GM21390 (cell line): ENCODE data around the gene APBA2.
"Not testable (repeated sequence)": the region's sequence is repeated elsewhere in the genome, so short reads cannot be mapped to it uniquely, and the experiment has no call there.

ENCODE experiments used
- ATAC-seq: cut with Tn5 transposase; IDR thresholded peaks from one replicate; pipeline ENCODE4 v1.9.1; 2021; ENCODE audit not compliant: unreplicated experiment

Gene APBA2

GRCh38 chr15:28885630-28886430 lies at the start of gene APBA2:
APBA2 (plus strand) TSS chr15:28885974; CDS start chr15:29053885, 167,911 bp downstream.
- ATAC-seq: no peak

- not testable (repeated sequence) for ATAC-seq
Observed at GRCh38 chr15:28840285-28840684, 45.5 kb upstream of the APBA2 start.

- not testable (repeated sequence) for ATAC-seq
Observed at GRCh38 chr15:28842210-28842609, 43.6 kb upstream of the APBA2 start.

- not testable (repeated sequence) for ATAC-seq
Observed at GRCh38 chr15:28843520-28843919, 42.3 kb upstream of the APBA2 start.

- not testable (repeated sequence) for ATAC-seq
Observed at GRCh38 chr15:28844147-28844546, 41.6 kb upstream of the APBA2 start.

GRCh38 chr15:28847247-28847646 lies 38.5 kb upstream of the APBA2 start:
- not testable (repeated sequence) for ATAC-seq

- not testable (repeated sequence) for ATAC-seq
Observed at GRCh38 chr15:28847959-28848358, 37.8 kb upstream of the APBA2 start.

GRCh38 chr15:28848521-28848920 lies 37.3 kb upstream of the APBA2 start, which contains the start of gene GOLGA6L7:
GOLGA6L7 (minus strand) TSS chr15:28848644; CDS start chr15:28848549, 95 bp downstream.
- ATAC-seq: not testable (repeated sequence)

GRCh38 chr15:28849271-28849670 lies 36.5 kb upstream of the APBA2 start:
- not testable (repeated sequence) for ATAC-seq

GRCh38 chr15:28849766-28850165 lies 36.0 kb upstream of the APBA2 start:
- ATAC-seq: not testable (repeated sequence)

GRCh38 chr15:28853654-28854053 lies 32.1 kb upstream of the APBA2 start:
- not testable (repeated sequence) for ATAC-seq

- not testable (repeated sequence) for ATAC-seq
Observed at GRCh38 chr15:28854578-28854977, 31.2 kb upstream of the APBA2 start.

- ATAC-seq: no peak
Observed at GRCh38 chr15:28861031-28861534, 24.7 kb upstream of the APBA2 start.

GRCh38 chr15:28861589-28862293 lies 24.0 kb upstream of the APBA2 start:
- not testable (repeated sequence) for ATAC-seq

GRCh38 chr15:28868744-28869345 lies 16.9 kb upstream of the APBA2 start:
- ATAC-seq: no peak

GRCh38 chr15:28871168-28871567 lies 14.6 kb upstream of the APBA2 start:
- no peak for ATAC-seq

GRCh38 chr15:28873006-28873405 lies 12.8 kb upstream of the APBA2 start:
- no peak for ATAC-seq

- ATAC-seq: no peak
Observed at GRCh38 chr15:28873585-28874190, 12.1 kb upstream of the APBA2 start.

- ATAC-seq: no peak
Observed at GRCh38 chr15:28875461-28876000, 10.2 kb upstream of the APBA2 start.

- ATAC-seq: no peak
Observed at GRCh38 chr15:28876131-28876844, 9.5 kb upstream of the APBA2 start.
